Spleen (tissue), 11 donors: ENCODE results near the gene HECW1. TPM values are rescaled to one million over a fixed set of nuclear protein-coding genes. Genes with fewer than 3 reads are reported as not detected.

Source experiments
- DNase-seq: peaks from one replicate; pipeline ENCODE4 v3.0.0-alpha.2; 2020
- H3K27ac ChIP-seq, 8 donors: fragments of 200-600 bp; sonication (generic) in 7 of 8; 1 replicate in 4 of 8; 2 replicates in 4 of 8; pipeline versions ENCODE4 v1.5.0 to v1.8.0; 2016 to 2021; ENCODE audit warnings: inconsistent platforms in 4 of 8, mild to moderate bottlenecking in 4 of 8, moderate library complexity in 1 of 8
- H3K27me3 ChIP-seq, 7 donors: fragments of 200-600 bp; sonication (generic) in 6 of 7; replicated peaks in 1 of 7; 1 replicate in 4 of 7; 2 replicates in 3 of 7; pipeline versions ENCODE4 v1.5.0 to v1.8.0; 2016 to 2021; ENCODE audit warnings: inconsistent platforms in 3 of 7, mild to moderate bottlenecking in 1 of 7
- H3K36me3 ChIP-seq, 6 donors: fragments of 200-600 bp; sonication (generic) in 5 of 6; 1 replicate in 4 of 6; 2 replicates in 2 of 6; pipeline versions ENCODE4 v1.5.0 to v1.8.0; 2016 to 2021; ENCODE audit warnings: inconsistent platforms in 2 of 6
- H3K4me1 ChIP-seq, 6 donors: fragments of 200-600 bp; sonication (generic) in 5 of 6; 1 replicate in 3 of 6; 2 replicates in 3 of 6; pipeline versions ENCODE4 v1.5.0 to v1.8.0; 2016 to 2021; ENCODE audit warnings: inconsistent platforms in 3 of 6
- H3K4me3 ChIP-seq, 8 donors: fragments of 200-600 bp; sonication (generic) in 7 of 8; 1 replicate in 4 of 8; 2 replicates in 4 of 8; pipeline versions ENCODE4 v1.5.0 to v1.8.0; 2016 to 2021; ENCODE audit warnings: inconsistent platforms in 4 of 8, mild to moderate bottlenecking in 4 of 8, moderate library complexity in 2 of 8
- H3K9me3 ChIP-seq, 8 donors: fragments of 200-600 bp; sonication (generic) in 7 of 8; 1 replicate in 4 of 8; 2 replicates in 4 of 8; pipeline versions ENCODE4 v1.5.0 to v1.8.0; 2016 to 2021; ENCODE audit warnings: inconsistent platforms in 4 of 8
- POLR2A ChIP-seq, 3 donors: fragments of 450-650 bp; IDR thresholded peaks; one replicate each; pipeline ENCODE4 v1.5.1; 2017; ENCODE audit warnings: antibody characterized with exemption in 3 of 3, mild to moderate bottlenecking in 1 of 3
- POLR2AphosphoS5 ChIP-seq, 3 donors: sonication (generic); formaldehyde crosslinking; IDR thresholded peaks; one replicate each; pipeline ENCODE4 v1.5.1; 2017; ENCODE audit warnings: antibody characterized with exemption in 3 of 3
- WGBS, 5 donors: extraction: QIAGEN DNeasy Blood & Tissue Kit in 3 of 5; methylation state at CpG; one replicate each; pipeline versions ENCODE4 v1.1.5 to v1.1.7; 2013 to 2018; 5-methylcytosine and 5-hydroxymethylcytosine counted together
- intact Hi-C: fragments of 100-400 bp; cut with DNase I; formaldehyde crosslinking; loops from one replicate; pipeline ENCODE4 v1.15.0; 2023; ENCODE audit warnings: low total_unique reads
- polyA plus RNA-seq, 3 donors: library from polyadenylated mRNA; stranded (reverse); fragments of 200-250 nt; gene quantifications; one replicate each; pipeline ENCODE4 v1.2.1, GENCODE V29; 2013
- total RNA-seq, 7 donors: library from RNA; depleted of rRNA in 3 of 7; stranded (reverse); fragments of >200 nt in 3 of 7; fragmentation: NEBNext Ultra II Directional in 4 of 7; extraction: Animal tissue kit (Norgen Biotek cat#: 25700) in 4 of 7; gene quantifications; one replicate each; pipeline versions ENCODE4 v1.1.0 to v1.2.1, GENCODE V29; 2016 to 2021
- TF ChIP-seq, protein P1 (sequence below), 11 experiments: fragments of 200-600 bp in 7 of 11; fragments of 450-650 bp in 4 of 11; sonication (generic) in 4 of 11; IDR thresholded peaks in 8 of 11; conservative IDR thresholded peaks in 3 of 11; 1 replicate in 7 of 11; 2 replicates in 4 of 11; pipeline versions ENCODE4 v1.4.0 to v1.8.0; 2016 to 2021; ENCODE audit warnings: antibody characterized with exemption in 11 of 11, inconsistent platforms in 4 of 11, mild to moderate bottlenecking in 1 of 11
- donor health status: healthy with polysubstance abuse.
- donor health status: DM: no; HTN: no; CAD: no; lungs with moderate emphysema.
- donor health status: DM: no; HTN: no; CAD: no.
- donor health status: Bipolar disorder and iron deficiency.
- donor health status: healthy.
- donor health status: DM: no; HTN: no; CAD: no.
- donor health status: DM: yes; HTN: yes; CAD: no.

Gene HECW1
- total and polyA plus RNA-seq, 10 donors, result 0.03 to 1.5 (median 0.40) TPM; not detected in 1

DNA sequence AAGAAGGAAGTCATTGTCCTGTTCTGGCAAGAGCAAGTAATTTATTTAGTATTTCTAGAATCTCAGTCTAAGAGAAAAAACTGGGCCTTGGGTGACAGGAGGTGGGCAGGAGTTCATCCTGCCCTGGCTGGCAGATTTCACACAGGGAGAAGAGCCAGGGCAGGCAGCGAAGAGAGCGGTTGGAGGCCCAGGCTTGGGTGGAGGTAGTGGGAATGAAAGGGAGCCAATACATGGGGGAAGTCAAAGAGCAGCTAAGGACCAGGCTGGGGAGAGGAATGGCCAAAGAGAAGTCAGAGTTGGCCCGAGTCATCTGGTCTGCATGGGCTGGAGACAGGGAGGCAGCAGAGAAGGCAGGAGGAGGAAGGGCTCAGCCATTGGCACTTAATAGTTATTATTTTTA is 51.4 kb downstream of the HECW1 start:
- intact Hi-C loops, result no loop called here
- WGBS, 5 donors, result 91 to 97% (median 93%) methylated on average over 3 of the region's 3 CpGs
- no peak for TF ChIP-seq POLR2AphosphoS5 (IDR thresholded peaks at IDR 0.05)
- H3K36me3 ChIP-seq, result no peaks in the 10 kb centered on the region
- H3K27me3 ChIP-seq, result no peaks in the 10 kb centered on the region
- H3K9me3 ChIP-seq, result no peaks in the 10 kb centered on the region
- DNase-seq, result no peak
- no peak overlapping the region for H3K27ac ChIP-seq
- H3K4me3 ChIP-seq, result no peak overlapping the region
- H3K4me1 ChIP-seq, result no peaks in the 10 kb centered on the region

DNA sequence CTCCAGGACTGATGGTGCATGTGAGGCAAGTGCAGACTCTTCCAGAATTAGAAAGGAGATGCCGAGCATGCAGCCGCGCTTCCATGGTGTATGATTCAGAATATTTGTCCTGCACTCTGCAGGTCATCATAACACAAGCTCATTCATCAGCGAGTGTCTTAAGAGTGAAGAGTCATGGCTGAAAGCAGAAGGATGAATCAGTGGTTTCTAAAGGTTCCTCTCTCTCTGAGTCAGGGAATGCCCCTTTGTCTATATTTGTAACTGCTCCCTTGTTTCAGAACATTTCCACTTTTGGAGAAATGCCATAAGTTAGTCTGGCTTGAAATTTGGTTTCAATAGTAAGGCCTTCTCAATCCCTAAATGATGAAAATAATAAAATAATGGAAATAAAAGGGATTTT is 52.3 kb downstream of the HECW1 start:
- WGBS, 5 donors, result 54 to 83% (median 67%) methylated on average over 4 of the region's 4 CpGs
- no peak for TF ChIP-seq POLR2AphosphoS5 (IDR thresholded peaks at IDR 0.05)
- TF ChIP-seq POLR2A (IDR thresholded peaks at IDR 0.05), result no peak
- TF ChIP-seq, protein P1, sequence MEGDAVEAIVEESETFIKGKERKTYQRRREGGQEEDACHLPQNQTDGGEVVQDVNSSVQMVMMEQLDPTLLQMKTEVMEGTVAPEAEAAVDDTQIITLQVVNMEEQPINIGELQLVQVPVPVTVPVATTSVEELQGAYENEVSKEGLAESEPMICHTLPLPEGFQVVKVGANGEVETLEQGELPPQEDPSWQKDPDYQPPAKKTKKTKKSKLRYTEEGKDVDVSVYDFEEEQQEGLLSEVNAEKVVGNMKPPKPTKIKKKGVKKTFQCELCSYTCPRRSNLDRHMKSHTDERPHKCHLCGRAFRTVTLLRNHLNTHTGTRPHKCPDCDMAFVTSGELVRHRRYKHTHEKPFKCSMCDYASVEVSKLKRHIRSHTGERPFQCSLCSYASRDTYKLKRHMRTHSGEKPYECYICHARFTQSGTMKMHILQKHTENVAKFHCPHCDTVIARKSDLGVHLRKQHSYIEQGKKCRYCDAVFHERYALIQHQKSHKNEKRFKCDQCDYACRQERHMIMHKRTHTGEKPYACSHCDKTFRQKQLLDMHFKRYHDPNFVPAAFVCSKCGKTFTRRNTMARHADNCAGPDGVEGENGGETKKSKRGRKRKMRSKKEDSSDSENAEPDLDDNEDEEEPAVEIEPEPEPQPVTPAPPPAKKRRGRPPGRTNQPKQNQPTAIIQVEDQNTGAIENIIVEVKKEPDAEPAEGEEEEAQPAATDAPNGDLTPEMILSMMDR (IDR thresholded peaks at IDR 0.05 in 8 of 11, conservative IDR thresholded peaks at IDR 0.05 in 3 of 11), result no peak
- DNase-seq, result no peak
- H3K27me3 ChIP-seq, result no peaks in the 10 kb centered on the region
- H3K36me3 ChIP-seq, result no peaks in the 10 kb centered on the region
- no peaks in the 10 kb centered on the region for H3K4me1 ChIP-seq
- H3K4me3 ChIP-seq, result no peak overlapping the region
- H3K9me3 ChIP-seq, result no peaks in the 10 kb centered on the region
- intact Hi-C loops, result no loop called here
- H3K27ac ChIP-seq, result no peak overlapping the region

DNA sequence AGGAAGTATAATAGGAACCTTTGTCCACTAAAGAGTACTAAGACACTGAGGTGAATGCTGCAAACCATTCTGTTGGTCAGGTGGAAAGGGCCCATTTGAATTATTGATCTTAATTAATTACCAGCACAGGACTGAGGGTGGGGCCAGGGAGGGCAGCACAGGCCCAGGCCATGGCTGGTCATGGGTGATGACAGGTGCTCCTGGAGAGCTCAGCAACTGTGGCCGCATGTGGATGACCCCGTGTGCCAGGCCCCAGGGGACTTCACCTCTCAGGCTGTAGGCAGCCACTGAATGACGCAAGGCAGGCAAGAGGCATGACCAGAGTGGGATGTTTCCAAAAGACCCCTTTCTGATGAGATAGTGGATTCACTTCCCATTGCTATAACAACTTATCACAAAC is 54.2 kb downstream of the HECW1 start:
- Histone ChIP-seq H3K4me1 (no peaks in the 10 kb centered on the region), H3K27ac (no peak overlapping the region), H3K9me3 (no peaks in the 10 kb centered on the region), H3K4me3 (no peak overlapping the region), H3K27me3 (no peaks in the 10 kb centered on the region), H3K36me3 (no peaks in the 10 kb centered on the region)
- no peak for DNase-seq
- intact Hi-C loops, result no loop called here
- TF ChIP-seq POLR2A (IDR thresholded peaks at IDR 0.05), result no peak
- TF ChIP-seq, protein P1 (IDR thresholded peaks at IDR 0.05 in 8 of 11, conservative IDR thresholded peaks at IDR 0.05 in 3 of 11), result no peak
- 82 to 95% (median 89%) methylated on average over 3 of the region's 3 CpGs for WGBS, 5 donors

DNA sequence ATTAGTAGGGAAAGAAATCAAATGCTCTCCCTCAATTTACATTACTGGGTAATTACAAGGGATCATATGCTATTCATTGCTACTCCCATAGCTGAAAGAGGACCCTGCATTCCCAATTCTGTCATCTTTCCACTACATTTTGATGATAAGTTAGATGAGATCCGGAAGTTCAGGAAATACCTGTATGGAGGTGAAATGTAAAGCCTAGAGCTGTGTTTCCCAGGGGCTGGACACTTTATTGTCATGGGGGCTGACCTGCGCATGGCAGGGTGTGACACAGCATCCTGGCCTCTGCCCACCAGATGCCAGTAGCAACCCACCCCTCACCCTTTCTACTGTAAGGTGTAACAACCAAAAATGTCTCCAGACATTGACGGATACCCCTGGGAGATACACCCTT is 56.6 kb downstream of the HECW1 start:
- Histone ChIP-seq H3K9me3 (no peaks in the 10 kb centered on the region), H3K4me3 (no peak overlapping the region), H3K4me1 (no peaks in the 10 kb centered on the region), H3K27ac (no peak overlapping the region), H3K27me3 (peaks cover 0 to 5% (median 0%) of the 10 kb centered on the region in 7 donors), H3K36me3 (no peaks in the 10 kb centered on the region)
- WGBS, 5 donors, result 83 to 96% (median 87%) methylated on average over 3 of the region's 3 CpGs
- no peak for DNase-seq
- TF ChIP-seq POLR2A (IDR thresholded peaks at IDR 0.05) (no peak), POLR2AphosphoS5 (IDR thresholded peaks at IDR 0.05) (no peak)
- TF ChIP-seq, protein P1 (IDR thresholded peaks at IDR 0.05 in 8 of 11, conservative IDR thresholded peaks at IDR 0.05 in 3 of 11), result no peak
- intact Hi-C loops, result no loop called here

DNA sequence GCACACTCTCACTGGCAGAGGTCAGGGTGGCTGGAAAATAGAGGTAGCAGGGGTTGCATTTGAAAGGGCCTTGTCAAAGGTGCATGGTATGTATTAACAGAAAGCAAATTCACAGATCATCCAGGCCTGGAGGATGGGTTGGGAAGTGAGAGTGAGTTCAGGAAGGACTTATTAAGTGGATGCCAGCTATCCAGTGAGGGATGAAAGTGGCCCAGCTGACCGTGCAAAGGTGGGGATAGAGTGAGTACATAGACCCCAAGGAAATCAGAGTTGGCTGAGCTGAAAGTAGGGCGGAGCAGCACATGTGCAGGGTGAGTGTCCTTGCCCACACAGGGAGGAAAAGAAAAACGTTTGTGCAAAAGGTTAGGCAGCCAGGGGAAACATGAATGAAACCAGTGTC is 58.1 kb downstream of the HECW1 start:
- H3K27ac ChIP-seq, result no peak overlapping the region
- H3K36me3 ChIP-seq, result no peaks in the 10 kb centered on the region
- intact Hi-C loops, result no loop called here
- H3K27me3 ChIP-seq, result peaks cover 0 to 5% (median 0%) of the 10 kb centered on the region in 7 donors
- DNase-seq, result no peak
- WGBS, 5 donors, result 37 to 58% (median 50%) methylated on average over 3 of the region's 3 CpGs
- no peaks in the 10 kb centered on the region for H3K4me1 ChIP-seq
- TF ChIP-seq POLR2AphosphoS5 (IDR thresholded peaks at IDR 0.05), result no peak
- H3K9me3 ChIP-seq, result no peaks in the 10 kb centered on the region
- H3K4me3 ChIP-seq, result no peak overlapping the region
